ENCODE measurements around the gene ABHD17C. TPM values are rescaled to one million over a fixed set of nuclear protein-coding genes. Genes with fewer than 3 reads are reported as not detected.

The ABHD17C gene
- total RNA-seq, 1 donor from 2014 or later = 5.0 TPM

DNA sequence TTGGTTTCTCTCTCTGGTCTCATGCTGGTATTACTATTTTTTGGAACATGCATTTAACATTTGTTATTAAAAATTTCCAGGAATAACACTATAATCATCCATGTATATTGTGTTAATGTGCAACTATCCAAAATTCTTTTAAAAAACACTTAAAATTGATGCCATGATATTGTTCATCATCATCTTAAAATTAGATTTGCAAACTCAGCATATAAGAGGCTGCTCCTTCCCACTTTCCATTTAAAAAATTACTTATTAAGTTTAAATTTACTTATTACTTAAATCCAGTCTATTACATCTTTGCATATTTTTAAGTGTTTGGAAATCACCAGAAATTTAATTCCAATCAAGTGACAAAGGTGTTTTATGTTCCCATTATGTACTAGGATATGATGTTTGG is 5.8 kb upstream of the ABHD17C start:
- no peak for DNase-seq (ENCODE audit: low spot score)

GRCh38 chr15:80689716-80690115 is 5.4 kb upstream of the ABHD17C start:
- DNase-seq (ENCODE audit: low spot score) = no peak

GRCh38 chr15:80691575-80691974 is 3.5 kb upstream of the ABHD17C start:
- no peak for DNase-seq (ENCODE audit: low spot score)

- no peak for DNase-seq (ENCODE audit: low spot score)
Measured at GRCh38 chr15:80693682-80694610, 1.2 kb upstream of the ABHD17C start.

DNA sequence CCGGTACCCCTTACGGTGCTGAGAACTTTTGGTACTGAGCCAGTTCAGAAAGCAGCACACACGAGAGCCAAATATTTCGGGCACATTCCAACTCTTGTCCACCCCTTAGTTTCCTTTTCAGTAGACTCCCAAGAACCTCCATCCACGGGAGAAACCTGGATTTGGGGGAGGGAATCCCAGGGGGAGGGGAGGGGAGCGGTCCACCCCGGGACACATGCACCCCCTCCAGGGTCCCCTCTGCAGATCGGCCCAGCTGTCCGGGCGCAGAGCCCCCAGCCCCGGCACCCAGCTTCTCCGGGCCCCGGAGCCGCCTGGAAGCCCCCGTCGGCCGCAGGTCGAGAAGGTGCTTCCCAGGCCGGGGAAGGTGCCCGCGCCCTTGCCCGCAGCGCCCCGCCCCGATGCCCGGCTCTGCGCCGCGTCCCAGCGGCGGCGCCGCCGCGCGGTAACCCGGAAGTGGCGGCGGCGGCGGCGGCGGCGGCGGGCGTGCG is 455 bp upstream of the ABHD17C start:
- DNase-seq (ENCODE audit: low spot score) = no peak

DNA sequence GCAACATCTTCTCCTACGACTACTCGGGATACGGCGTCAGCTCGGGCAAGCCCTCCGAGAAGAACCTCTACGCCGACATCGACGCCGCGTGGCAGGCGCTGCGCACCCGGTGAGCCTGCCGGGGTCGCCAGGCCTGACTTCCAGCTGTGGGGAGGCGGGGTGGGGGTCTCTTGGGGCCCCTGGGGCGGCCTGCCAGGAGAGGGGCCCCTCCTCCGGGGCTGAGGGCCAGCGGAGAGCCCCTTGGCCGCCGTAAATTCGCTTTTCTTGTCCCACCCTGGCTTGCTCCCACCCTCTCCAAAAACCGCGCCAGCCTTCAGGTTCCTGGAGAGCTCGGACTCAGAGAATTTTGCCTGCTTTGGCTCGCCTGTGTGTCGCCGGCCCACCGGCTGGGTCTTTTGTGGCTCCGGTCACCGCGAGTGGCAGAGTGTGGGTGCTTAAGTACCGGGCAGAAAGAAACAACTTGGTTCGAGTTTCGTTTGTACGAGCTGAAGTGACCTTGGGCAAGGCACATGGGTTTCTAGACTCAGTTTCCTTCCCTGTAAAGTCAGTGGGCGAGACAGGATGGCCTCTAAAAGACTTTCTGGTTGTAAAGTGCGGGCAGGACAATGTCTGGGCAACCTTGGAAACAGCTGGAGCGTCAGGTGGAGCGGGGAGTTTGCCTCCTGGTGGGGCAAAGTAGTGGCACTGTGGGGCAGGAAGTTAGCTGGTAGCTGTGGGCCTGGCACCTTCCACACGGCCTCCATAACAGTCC is 976 bp downstream of the ABHD17C start:
- DNase-seq (ENCODE audit: low spot score) = no peak

DNA sequence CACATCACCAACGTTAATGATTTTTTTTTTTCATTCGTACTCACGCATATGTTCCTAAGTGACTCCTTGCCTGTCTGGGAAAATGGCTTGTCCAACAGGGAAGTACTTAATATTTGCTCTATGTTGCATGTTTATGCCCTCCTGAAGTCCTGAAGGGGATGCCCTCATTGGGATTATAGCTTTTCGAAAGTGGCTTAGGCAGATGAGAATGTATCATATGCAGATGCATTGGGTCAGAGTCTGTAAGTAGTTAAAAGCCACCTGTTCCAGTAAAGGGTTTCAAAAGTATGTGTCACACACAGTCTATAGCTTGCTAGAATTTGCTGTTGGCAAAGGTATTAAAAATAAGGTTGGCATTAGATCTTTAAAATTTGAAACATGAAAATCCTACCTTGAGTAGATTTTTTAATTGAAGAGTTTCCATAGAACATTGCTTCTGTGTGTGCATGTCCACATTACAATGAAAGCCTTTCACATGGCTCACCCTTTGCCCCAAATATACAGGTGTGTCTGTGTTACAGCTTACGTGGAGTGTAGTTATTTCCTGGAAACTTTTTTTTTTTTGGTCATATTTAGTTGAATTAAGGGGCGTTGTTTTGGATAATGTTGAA is 2.1 kb downstream of the ABHD17C start:
- DNase-seq (ENCODE audit: low spot score) = no peak

GRCh38 chr15:80698676-80699075 is 3.6 kb downstream of the ABHD17C start:
- DNase-seq (ENCODE audit: low spot score) = no peak

DNA sequence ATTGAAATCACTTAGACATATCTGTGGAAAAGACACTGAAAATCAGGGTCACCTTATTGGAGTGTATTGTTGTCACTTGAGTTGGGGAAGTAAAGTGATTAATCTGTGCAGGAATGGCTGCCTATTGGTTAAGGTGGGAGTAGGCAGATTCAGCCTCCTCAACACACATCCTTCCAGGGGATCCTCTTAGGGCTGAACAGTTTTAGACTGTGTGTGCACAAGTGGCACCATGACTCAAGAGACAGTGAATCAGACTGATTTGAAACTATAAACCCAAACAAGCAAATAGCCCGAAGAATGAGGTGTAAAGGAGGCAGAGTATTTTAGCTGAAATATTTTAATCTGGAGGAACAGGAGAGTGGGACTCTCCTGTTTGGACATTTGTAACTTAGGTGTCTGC is 4.9 kb downstream of the ABHD17C start:
- DNase-seq (ENCODE audit: low spot score) = no peak

- DNase-seq (ENCODE audit: low spot score) = no peak
Measured at GRCh38 chr15:80701676-80702311, 6.7 kb downstream of the ABHD17C start.

DNA sequence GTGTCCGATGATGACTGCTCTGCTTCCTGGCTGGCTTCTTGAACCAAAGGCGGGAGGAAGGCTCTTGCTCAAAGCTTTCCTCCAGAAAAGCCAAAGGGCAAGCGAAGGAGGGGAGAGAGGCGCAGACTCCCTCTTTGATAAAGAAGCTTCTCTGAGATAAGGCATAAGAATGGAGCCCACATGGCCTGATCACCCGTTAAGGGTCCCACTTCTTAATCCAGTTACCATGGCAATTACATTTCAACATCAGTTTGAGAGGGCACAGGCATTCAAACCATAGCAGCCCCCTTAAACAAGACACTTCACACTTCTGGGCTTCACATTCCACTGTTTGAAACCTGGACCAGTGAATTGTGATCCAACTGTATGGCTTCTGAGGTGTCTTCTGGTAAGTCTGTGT is 8.0 kb downstream of the ABHD17C start:
- no peak for DNase-seq (ENCODE audit: low spot score)

DNA sequence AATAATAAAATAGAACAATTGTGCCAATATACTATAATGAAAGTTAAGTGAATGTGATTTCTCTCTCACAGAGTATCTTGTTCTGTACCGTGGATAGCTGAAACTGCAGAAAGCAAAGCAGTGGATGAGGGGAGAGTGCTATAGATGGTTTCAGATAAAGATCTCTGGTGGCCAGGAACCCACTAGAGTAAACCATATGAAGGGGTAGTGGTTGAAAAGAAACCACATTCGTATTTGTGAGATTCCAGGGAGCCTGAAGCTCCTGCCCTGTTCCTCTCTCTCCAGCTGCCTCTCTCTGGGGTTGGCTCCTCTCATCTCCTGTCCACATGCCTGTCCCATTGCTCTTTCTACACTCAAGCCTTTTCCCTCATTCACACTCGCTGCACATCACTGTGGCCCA is 8.9 kb downstream of the ABHD17C start:
- DNase-seq (ENCODE audit: low spot score) = no peak

GRCh38 chr15:80706161-80706560 is 11.1 kb downstream of the ABHD17C start:
- no peak for DNase-seq (ENCODE audit: low spot score)

- DNase-seq (ENCODE audit: low spot score) = no peak
Measured at GRCh38 chr15:80709542-80709941, 14.4 kb downstream of the ABHD17C start.

DNA sequence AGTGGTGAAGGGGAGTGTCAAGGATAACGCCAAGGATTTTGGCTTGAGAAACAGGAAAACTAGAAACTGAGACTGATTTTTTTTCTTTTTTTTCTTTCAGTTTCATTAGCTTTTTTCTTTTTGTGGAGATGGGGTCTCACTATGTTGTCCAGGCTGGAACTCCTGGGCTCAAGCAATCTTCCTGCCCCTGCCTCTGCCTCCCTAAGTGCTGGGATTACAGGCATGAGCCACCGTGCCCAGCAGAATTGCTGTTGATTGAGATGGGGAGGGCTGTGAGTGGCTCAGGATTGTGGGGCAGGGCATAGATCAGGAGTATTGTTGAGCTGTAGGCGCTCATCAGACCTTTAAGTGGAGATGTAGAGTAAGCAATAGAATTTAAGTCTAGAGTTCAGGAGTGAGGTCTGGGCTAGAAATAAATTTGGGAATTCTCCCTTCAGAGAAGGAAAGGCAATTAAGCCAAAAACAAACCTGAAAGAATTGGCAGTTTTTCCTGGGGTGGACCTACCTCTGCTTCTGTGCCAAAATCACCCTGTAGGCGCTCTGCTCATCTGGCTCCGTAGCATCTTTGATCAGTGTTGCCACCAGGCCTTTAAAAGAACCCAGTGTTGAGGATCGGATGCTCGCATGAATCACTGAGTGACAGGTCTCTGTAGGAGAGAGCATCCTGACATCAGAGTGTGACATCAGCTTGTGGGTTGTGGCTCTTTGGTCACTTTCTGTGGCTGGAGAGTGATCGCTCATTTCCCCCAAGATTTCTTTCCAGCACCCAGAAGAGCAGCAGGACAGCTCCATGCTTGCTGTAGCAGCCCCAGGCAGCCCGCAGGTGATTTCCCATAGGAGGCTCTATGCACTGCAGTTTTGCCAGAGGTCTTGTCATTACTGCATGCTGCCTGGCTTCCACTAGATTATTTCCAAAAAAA is 15.8 kb downstream of the ABHD17C start:
- no peak for DNase-seq (ENCODE audit: low spot score)

GRCh38 chr15:80711886-80712285 is 16.8 kb downstream of the ABHD17C start:
- no peak for DNase-seq (ENCODE audit: low spot score)

DNA sequence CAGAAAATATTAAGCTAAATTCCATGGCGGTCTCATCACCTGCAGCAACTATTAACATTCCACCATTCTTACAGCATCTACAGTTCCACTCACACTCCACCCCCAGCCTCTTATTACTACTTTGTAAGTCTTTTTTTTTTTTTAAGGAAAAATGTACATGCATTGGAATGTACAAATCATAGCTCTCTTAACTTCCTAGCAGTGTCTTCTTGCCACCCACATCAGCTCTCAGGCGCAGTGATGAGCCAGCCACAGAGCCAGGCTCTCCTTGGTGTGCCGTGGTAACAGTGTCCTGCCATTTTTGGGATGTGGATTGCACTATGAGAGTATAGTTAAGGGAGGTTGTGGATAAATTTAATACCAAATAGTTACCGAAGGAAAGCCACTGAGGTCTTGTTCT is 17.8 kb downstream of the ABHD17C start:
- DNase-seq (ENCODE audit: low spot score) = no peak

DNA sequence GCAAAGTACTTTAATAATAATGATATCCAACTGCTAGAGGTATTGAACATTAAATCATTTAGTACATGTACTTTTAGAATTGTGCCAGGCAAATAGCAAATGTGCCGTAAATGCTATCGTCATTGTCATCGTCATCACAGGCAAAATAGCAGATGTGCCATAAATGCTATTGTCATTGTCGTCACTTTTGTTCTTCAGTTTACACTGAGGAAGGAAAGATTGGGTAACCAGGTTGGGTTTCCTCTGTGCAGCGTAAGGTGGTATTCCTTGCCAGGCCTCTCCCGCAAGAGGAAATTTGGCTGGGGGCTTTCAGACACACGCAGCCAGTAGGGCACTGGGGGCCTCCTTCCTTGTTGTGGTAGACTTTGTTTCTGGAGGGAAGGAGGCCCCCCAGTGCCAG is 26.4 kb downstream of the ABHD17C start:
- no peak for DNase-seq (ENCODE audit: low spot score)

GRCh38 chr15:80722811-80723210 is 27.7 kb downstream of the ABHD17C start:
- DNase-seq (ENCODE audit: low spot score) = no peak

DNA sequence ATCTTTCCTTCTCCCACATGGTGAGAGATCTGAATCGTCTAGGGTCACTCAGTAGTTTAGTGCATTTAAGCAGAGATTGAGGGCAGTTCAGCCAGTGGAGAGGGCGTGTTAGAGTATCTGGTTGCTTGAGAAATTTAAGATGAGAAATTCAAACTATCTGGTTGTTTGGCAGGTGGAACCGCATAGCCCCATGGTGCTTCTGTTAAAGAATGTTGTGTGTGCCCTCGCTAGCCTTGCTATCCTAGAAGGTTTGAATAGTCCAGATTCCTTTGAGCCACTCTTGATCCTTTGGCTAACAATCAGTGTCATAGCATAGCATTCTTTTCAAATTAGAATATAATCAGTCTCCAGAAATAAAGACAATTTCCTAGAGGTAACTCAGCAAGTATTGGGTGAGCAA is 32.1 kb downstream of the ABHD17C start:
- DNase-seq (ENCODE audit: low spot score) = no peak

Data from mesenteric fat pad (tissue), 1 donor.